CD4-positive, alpha-beta T cell treated with Interleukin-6 at 100 ng/mL for 8 hours (primary cell): ENCODE measurements around the gene INPP5F.
"Not testable (repeated sequence)": the region's sequence is repeated elsewhere in the genome, so short reads cannot be mapped to it uniquely, and the experiment has no call there.

Source experiments
- DNase-seq: peaks from one replicate; pipeline ENCODE4 v3.0.0-alpha.2; 2020; ENCODE audit warnings: mixed read lengths, low spot score

Gene INPP5F

GRCh38 chr10:119705434-119705831, 20.4 kb upstream of the INPP5F start:
- no peak for DNase-seq

- DNase-seq = no peak
Measured at GRCh38 chr10:119706521-119707278, 19.1 kb upstream of the INPP5F start.

- not testable (repeated sequence) for DNase-seq
Measured at GRCh38 chr10:119707331-119707730, 18.5 kb upstream of the INPP5F start.

GRCh38 chr10:119710935-119711334, 14.9 kb upstream of the INPP5F start:
- DNase-seq = not testable (repeated sequence)

- no peak for DNase-seq
Measured at GRCh38 chr10:119713744-119714483, 11.9 kb upstream of the INPP5F start.

- DNase-seq = no peak
Measured at GRCh38 chr10:119714484-119714816, 11.4 kb upstream of the INPP5F start.

GRCh38 chr10:119715628-119716505, 10.0 kb upstream of the INPP5F start:
- DNase-seq = no peak

- no peak for DNase-seq
Measured at GRCh38 chr10:119723161-119723560, 2.7 kb upstream of the INPP5F start.

- no peak for DNase-seq
Measured at GRCh38 chr10:119723624-119724023, 2.2 kb upstream of the INPP5F start.

GRCh38 chr10:119724593-119725516, 995 bp upstream of the INPP5F start:
- no peak for DNase-seq

- no peak for DNase-seq
Measured at GRCh38 chr10:119725517-119725827, 378 bp upstream of the INPP5F start.

- DNase-seq = no peak
Measured at GRCh38 chr10:119726676-119727261, 919 bp downstream of the INPP5F start.

GRCh38 chr10:119728172-119728800, 2.4 kb downstream of the INPP5F start:
- no peak for DNase-seq

GRCh38 chr10:119734396-119735332, 8.8 kb downstream of the INPP5F start:
- DNase-seq = no peak

GRCh38 chr10:119735451-119735850, 9.6 kb downstream of the INPP5F start:
- DNase-seq = no peak

GRCh38 chr10:119736220-119736619, 10.4 kb downstream of the INPP5F start:
- DNase-seq = no peak

GRCh38 chr10:119737039-119737663, 11.3 kb downstream of the INPP5F start:
- no peak for DNase-seq

- DNase-seq = no peak
Measured at GRCh38 chr10:119737823-119738222, 12.0 kb downstream of the INPP5F start.

- no peak for DNase-seq
Measured at GRCh38 chr10:119738962-119739361, 13.1 kb downstream of the INPP5F start.
